Naive thymus-derived CD4-positive, alpha-beta T cell (primary cell): ENCODE measurements around the gene COTL1. TPM values are rescaled to one million over a fixed set of nuclear protein-coding genes. Genes with fewer than 3 reads are reported as not detected.
A peak's percentile ranks its signal among the peaks of the same experiment; 100 is the strongest.

Experiments
- ATAC-seq: fragments of 150-1000 bp; cut with Tn5 transposase; 2 replicates; pipeline ENCODE4 v1.10.0; 2021; ENCODE audit warnings: mild to moderate bottlenecking, moderate library complexity
- CTCF ChIA-PET: fragments of 350-600 bp; sonication (Branson Sonifier 250); formaldehyde crosslinking; loops from one replicate; lab custom pipeline; 2021; ENCODE audit warnings: antibody characterized with exemption; lab: Charles Lee
- POLR2A ChIA-PET: fragments of 350-600 bp; sonication (Branson Sonifier 250); formaldehyde crosslinking; loops from one replicate; lab custom pipeline; 2021; ENCODE audit warnings: antibody characterized with exemption, inconsistent platforms; lab: Charles Lee
- DNase-seq, 9 donors: peaks; one replicate each; pipeline versions ENCODE4 v3.0.0 to v3.0.0-alpha.2; 2020 to 2022; ENCODE audit warnings: mixed read lengths in 1 of 9
- H3K27ac ChIP-seq: one replicate; pipeline ENCODE4 v1.7.0; 2013; ENCODE audit warnings: mild to moderate bottlenecking, low read depth, low read length, moderate library complexity
- H3K27me3 ChIP-seq, 2 donors: one replicate each; pipeline ENCODE4 v1.7.0; 2013; ENCODE audit warnings: low read length in 2 of 2, mild to moderate bottlenecking in 2 of 2, moderate library complexity in 2 of 2; ENCODE audit not compliant: control insufficient read depth in 2 of 2, insufficient read depth in 2 of 2
- H3K36me3 ChIP-seq, 3 experiments: 1 replicate in 2 of 3; 2 replicates in 1 of 3; pipeline ENCODE4 v1.7.0; 2013; ENCODE audit warnings: low read length in 3 of 3, mild to moderate bottlenecking in 3 of 3, moderate library complexity in 1 of 3; ENCODE audit not compliant: insufficient read depth in 3 of 3, control insufficient read depth in 2 of 3
- H3K4me1 ChIP-seq, 2 donors: one replicate each; pipeline ENCODE4 v1.7.0; 2013; ENCODE audit warnings: low read length in 2 of 2, mild to moderate bottlenecking in 2 of 2, moderate library complexity in 1 of 2; ENCODE audit not compliant: control insufficient read depth in 2 of 2, insufficient read depth in 2 of 2
- H3K4me3 ChIP-seq: 2 replicates; pipeline ENCODE4 v1.7.0; 2013; ENCODE audit warnings: mild to moderate bottlenecking, low read length
- H3K9me3 ChIP-seq, 3 experiments: 1 replicate in 2 of 3; 2 replicates in 1 of 3; pipeline ENCODE4 v1.7.0; 2013; ENCODE audit warnings: low read length in 3 of 3; ENCODE audit not compliant: control insufficient read depth in 2 of 3
- H3K27ac Mint-ChIP-seq, 9 donors: one replicate each; pipeline ENCODE4 v1.8.0; 2020 to 2022; ENCODE audit warnings: mixed read lengths in 9 of 9, mild to moderate bottlenecking in 8 of 9, moderate library complexity in 5 of 9, inconsistent platforms in 2 of 9
- H3K27me3 Mint-ChIP-seq, 5 donors: one replicate each; pipeline ENCODE4 v1.8.0; 2021 to 2022; ENCODE audit warnings: mixed read lengths in 5 of 5, mild to moderate bottlenecking in 1 of 5
- H3K36me3 Mint-ChIP-seq, 5 donors: one replicate each; pipeline ENCODE4 v1.8.0; 2020 to 2022; ENCODE audit warnings: mixed read lengths in 5 of 5, mild to moderate bottlenecking in 3 of 5, inconsistent platforms in 1 of 5
- H3K4me1 Mint-ChIP-seq, 7 donors: one replicate each; pipeline ENCODE4 v1.8.0; 2020 to 2022; ENCODE audit warnings: mixed read lengths in 7 of 7, mild to moderate bottlenecking in 3 of 7, inconsistent platforms in 1 of 7
- H3K4me3 Mint-ChIP-seq, 10 donors: one replicate each; pipeline ENCODE4 v1.8.0; 2020 to 2022; ENCODE audit warnings: mild to moderate bottlenecking in 10 of 10, mixed read lengths in 10 of 10, moderate library complexity in 6 of 10, inconsistent platforms in 2 of 10
- H3K9me3 Mint-ChIP-seq, 11 donors: one replicate each; pipeline ENCODE4 v1.8.0; 2020 to 2022; ENCODE audit warnings: mixed read lengths in 11 of 11, mild to moderate bottlenecking in 4 of 11, inconsistent platforms in 1 of 11, moderate library complexity in 1 of 11
- intact Hi-C, 2 donors: fragments of 100-400 bp; cut with micrococcal nuclease; formaldehyde crosslinking; loops; one replicate each; pipeline ENCODE4 v1.15.1; 2023
- polyA plus RNA-seq, 2 donors: library from polyadenylated mRNA; unstranded; fragments of 300-500 nt; fragmentation: Illumina TruSeq; gene quantifications; one replicate each; pipeline ENCODE4 v1.2.3, GENCODE V29; 2021
- total RNA-seq, 6 experiments: library from RNA in 5 of 6; stranded (reverse) in 5 of 6; gene quantifications; 1 replicate in 5 of 6; 2 replicates in 1 of 6; pipeline ENCODE4 v1.2.3 and lab custom pipeline; 2021 to 2026

Gene COTL1
- total and polyA plus RNA-seq, 7 experiments from 2014 or later = 84.2 to 704 (median 268) TPM

DNA sequence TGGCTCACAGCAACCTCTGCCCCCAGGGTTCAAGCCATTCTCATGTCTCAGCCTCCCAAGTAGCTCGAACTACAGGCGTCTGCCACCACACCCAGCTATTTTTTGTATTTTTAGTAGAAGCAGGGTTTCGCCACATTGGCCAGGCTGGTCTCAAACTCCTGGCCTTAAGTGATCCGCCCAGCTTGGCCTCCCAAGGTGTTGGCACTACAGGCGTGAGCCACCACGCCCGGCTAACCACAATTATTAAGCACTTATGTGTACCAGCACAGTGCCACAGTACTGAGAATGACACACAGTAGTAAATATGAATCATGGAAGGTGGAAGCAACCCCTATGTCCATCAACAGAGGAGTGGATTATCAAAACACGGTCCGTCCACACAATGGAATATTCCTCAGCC is 49.8 kb downstream of the COTL1 start:
- H3K27ac Mint-ChIP-seq = peak overlapping the region; percentile 19 to 87 (median 57)
- intact Hi-C loops = no loop called here
- Histone ChIP-seq H3K9me3 (peaks cover 0 to 10% (median 7%) of the 10 kb centered on the region in 3 experiments), H3K36me3 (peaks cover 0 to 80% (median 23%) of the 10 kb centered on the region in 3 experiments), H3K4me1 (peaks cover 0 to 16% of the 10 kb centered on the region in 2 donors), H3K4me3 (no peak overlapping the region), H3K27ac (no peak overlapping the region), H3K27me3 (no peaks in the 10 kb centered on the region)
- no peak for DNase-seq
- peaks cover 0 to 19% (median 9%) of the 10 kb centered on the region in 11 donors for H3K9me3 Mint-ChIP-seq
- no peak for ATAC-seq
- ChIA-PET POLR2A (interaction anchor here (1.3 kb wide), 1 partner anchor 57 kb away, joined by 4 read pairs; no protein-coding TSS in a partner anchor), CTCF (interaction anchor here (0.7 kb wide), 1 partner anchor 47 kb away, joined by 3 read pairs; no protein-coding TSS in a partner anchor)
- H3K4me3 Mint-ChIP-seq = peak overlapping the region in 2 of 10 donors; percentile 10 to 34
- H3K36me3 Mint-ChIP-seq = peaks cover 13 to 79% (median 37%) of the 10 kb centered on the region in 5 donors
- H3K27me3 Mint-ChIP-seq = no peaks in the 10 kb centered on the region
- peaks cover 18 to 58% (median 25%) of the 10 kb centered on the region in 7 donors for H3K4me1 Mint-ChIP-seq

DNA sequence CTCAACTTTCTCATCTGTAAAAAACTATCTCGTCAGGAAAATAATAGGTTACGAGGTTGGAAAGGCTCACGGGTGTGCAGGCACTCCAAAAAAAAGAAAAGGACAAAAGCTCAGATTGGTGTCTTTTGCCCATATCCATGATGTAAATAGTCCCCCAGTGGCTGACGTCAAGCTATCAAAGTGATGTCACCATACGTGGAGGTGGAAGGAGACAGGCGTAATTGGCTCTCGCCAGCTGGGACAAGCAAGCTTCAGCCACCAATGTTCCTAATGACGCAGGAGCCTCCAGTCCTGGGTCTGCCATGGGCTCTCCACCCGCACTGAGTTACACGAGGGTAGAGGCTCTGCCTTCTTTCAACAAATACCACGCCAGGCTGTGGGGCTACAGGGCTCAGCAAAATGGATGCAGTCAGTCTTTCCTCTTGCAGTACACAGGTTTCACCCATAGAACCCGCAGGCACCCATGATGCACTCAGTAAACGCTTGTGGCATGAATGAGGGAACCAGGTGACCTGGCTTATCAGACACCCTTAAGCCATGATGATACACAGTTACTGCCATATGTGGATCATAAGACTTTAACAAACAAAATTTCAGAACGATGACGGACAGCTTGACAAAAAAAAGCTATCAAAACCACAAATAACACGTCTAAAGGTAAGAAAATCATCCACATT is 50.5 kb downstream of the COTL1 start:
- no peak for ATAC-seq
- intact Hi-C loops = no loop called here

DNA sequence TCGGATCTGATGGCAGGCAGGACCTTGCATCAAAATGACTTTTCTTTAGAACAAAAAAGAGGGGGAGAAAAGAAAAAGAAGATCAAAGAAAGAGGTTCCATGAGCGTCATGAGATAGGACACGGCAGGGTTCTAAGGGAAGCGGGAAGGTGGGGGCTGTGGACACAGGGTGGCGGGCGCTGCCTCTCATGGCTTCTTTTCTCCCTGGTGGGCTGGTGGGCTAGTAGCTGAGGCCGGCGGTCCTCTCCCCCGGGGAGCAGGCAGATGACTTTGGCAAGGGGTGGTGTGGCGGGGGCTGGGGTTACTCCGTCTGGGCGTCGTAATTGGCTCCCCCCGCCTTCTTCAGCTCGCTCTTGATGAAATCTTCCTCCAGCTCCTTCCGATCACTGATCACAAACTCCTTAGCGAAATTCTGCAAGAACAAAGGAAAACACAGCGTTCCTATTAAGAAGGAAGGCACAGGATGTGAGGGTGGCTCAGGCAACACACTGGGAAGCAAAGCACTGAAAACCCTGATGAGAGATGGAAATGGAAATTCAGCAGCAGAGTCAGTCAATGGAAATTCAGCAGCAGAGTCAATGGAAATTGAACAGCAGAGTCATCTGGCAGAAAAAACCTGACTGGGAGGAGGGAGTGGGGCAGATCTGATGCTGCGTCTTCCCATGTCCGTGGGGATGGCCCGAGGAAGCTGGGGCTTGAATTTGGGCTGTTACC is 51.2 kb downstream of the COTL1 start:
- no peak overlapping the region for H3K27ac ChIP-seq
- H3K4me3 Mint-ChIP-seq = no peak overlapping the region
- H3K27ac Mint-ChIP-seq = peak overlapping the region in 5 of 9 donors; percentile 39 to 81 (median 59)
- POLR2A ChIA-PET = interaction anchor here (1.9 kb wide), 1 partner anchor 13 kb away, joined by 7 read pairs; no protein-coding TSS in a partner anchor
- no peak for ATAC-seq
- H3K36me3 Mint-ChIP-seq = peaks cover 13 to 70% (median 35%) of the 10 kb centered on the region in 5 donors
- intact Hi-C loops = no loop called here
- H3K9me3 ChIP-seq = peaks cover 0 to 10% (median 7%) of the 10 kb centered on the region in 3 experiments
- DNase-seq = no peak
- no peak overlapping the region for H3K4me3 ChIP-seq
- no peaks in the 10 kb centered on the region for H3K27me3 Mint-ChIP-seq
- H3K4me1 ChIP-seq = peaks cover 0 to 6% of the 10 kb centered on the region in 2 donors
- peaks cover 0 to 19% (median 9%) of the 10 kb centered on the region in 11 donors for H3K9me3 Mint-ChIP-seq
- H3K4me1 Mint-ChIP-seq = peaks cover 12 to 49% (median 25%) of the 10 kb centered on the region in 7 donors
- CTCF ChIA-PET = no interaction called here
- H3K36me3 ChIP-seq = peaks cover 0 to 69% (median 23%) of the 10 kb centered on the region in 3 experiments
- H3K27me3 ChIP-seq = no peaks in the 10 kb centered on the region

More for the DNA sequence above, 50.5 kb downstream of the COTL1 start:
- Mint-ChIP-seq H3K27me3 (no peaks in the 10 kb centered on the region), H3K36me3 (peaks cover 13 to 77% (median 37%) of the 10 kb centered on the region in 5 donors), H3K9me3 (peaks cover 0 to 19% (median 9%) of the 10 kb centered on the region in 11 donors), H3K27ac (peak overlapping the region in 6 of 9 donors; percentile 39 to 80 (median 60)), H3K4me3 (no peak overlapping the region), H3K4me1 (peaks cover 16 to 55% (median 25%) of the 10 kb centered on the region in 7 donors)
- Histone ChIP-seq H3K36me3 (peaks cover 0 to 75% (median 23%) of the 10 kb centered on the region in 3 experiments), H3K27ac (no peak overlapping the region), H3K27me3 (no peaks in the 10 kb centered on the region), H3K4me1 (peaks cover 0 to 12% of the 10 kb centered on the region in 2 donors), H3K9me3 (peaks cover 0 to 10% (median 7%) of the 10 kb centered on the region in 3 experiments), H3K4me3 (no peak overlapping the region)
- no peak for DNase-seq
- ChIA-PET POLR2A (no interaction called here), CTCF (interaction anchor here (0.7 kb wide), 1 partner anchor 48 kb away, joined by 3 read pairs; no protein-coding TSS in a partner anchor)

DNA sequence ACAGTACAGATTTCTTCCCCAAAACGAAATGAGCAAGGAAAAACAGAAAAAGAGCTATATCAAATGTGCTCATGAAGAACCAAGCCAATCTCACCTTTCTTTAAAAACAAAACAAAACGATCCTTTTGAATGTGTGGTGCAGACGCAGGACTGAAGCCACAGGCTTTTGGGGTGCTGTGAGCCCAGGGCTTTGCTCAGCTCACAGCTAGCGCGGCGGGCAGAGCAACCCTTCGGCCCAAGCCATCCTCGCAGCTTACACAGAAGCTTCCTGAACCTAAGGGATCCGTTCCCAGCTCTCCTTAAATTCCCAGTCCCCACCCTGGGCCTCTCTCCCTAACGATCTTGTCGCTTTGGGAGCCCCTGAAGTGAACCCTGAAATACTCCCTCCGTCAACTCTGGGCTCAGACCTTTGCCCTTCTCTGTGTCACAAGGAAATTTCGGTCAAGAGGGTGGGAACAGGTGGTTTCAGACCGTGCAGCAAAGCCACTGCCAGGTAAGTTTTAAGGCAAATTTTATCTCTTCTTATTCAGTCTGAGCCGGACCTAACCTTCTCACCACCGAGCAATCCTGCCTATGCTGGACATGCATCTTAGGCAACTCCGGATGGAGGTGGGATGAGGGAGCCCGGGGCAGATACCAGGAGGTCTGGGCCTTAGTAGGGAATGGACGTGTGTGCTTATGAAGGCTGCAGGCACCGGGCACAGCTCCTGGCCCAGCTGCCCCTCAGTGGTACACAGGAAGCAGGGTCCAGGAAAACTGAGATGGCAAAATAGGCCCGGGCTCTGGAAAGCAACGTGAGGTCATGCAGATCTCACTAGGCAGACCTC is 52.0 kb downstream of the COTL1 start:
- no peaks in the 10 kb centered on the region for H3K27me3 ChIP-seq
- H3K27ac ChIP-seq = no peak overlapping the region
- peaks cover 8 to 46% (median 24%) of the 10 kb centered on the region in 7 donors for H3K4me1 Mint-ChIP-seq
- H3K9me3 Mint-ChIP-seq = peaks cover 0 to 14% (median 6%) of the 10 kb centered on the region in 11 donors
- intact Hi-C loops = no loop called here
- DNase-seq (no peak), ATAC-seq (no peak)
- H3K36me3 Mint-ChIP-seq = peaks cover 10 to 61% (median 33%) of the 10 kb centered on the region in 5 donors
- peak overlapping the region in 3 of 9 donors; percentile 53 to 65 (median 54) for H3K27ac Mint-ChIP-seq
- peaks cover 0 to 8% (median 7%) of the 10 kb centered on the region in 3 experiments for H3K9me3 ChIP-seq
- ChIA-PET CTCF (interaction anchor here (0.5 to 1.2 kb wide), 3 partner anchors 45 to 387 kb away, joined by 3 to 4 read pairs (median 3); no protein-coding TSS in a partner anchor), POLR2A (interaction anchor here (0.9 to 1.9 kb wide), 4 partner anchors 12 to 55 kb away, joined by 3 to 7 read pairs (median 4); partner anchors contain the start of gene COTL1)
- no peak overlapping the region for H3K4me3 ChIP-seq
- H3K27me3 Mint-ChIP-seq = no peaks in the 10 kb centered on the region
- no peak overlapping the region for H3K4me3 Mint-ChIP-seq
- peaks cover 0 to 6% of the 10 kb centered on the region in 2 donors for H3K4me1 ChIP-seq
- peaks cover 0 to 62% (median 20%) of the 10 kb centered on the region in 3 experiments for H3K36me3 ChIP-seq

DNA sequence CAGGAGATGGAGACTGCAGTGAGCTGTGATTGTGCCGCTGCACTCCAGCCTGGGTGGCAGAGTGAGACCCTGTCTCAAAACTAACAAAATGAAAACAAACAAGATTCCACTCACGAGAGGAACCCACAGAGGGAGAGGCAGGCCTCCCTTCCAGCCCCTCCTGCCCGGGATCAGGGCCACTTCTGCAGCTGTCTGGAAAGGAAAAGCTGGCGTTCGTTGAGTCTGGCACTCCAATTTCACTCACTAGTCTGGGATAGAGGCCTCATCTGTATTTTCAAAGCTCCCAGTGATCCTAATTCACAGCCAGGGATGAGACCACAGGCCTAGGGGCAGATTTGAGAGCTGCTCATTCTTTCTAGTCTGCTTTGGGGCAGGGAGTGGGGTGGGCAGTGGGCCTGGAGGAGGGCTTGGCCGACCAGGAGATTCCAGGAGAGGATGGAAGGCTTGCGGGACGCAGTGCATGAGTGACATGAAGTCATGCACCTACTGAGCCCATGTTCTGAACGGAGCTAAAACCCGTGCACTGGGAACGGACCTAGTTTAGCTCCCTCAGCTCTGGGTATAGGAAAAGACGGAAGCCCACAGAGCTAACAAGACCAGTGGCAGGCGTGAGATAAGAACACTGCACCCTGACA is 54.0 kb downstream of the COTL1 start:
- Histone ChIP-seq H3K9me3 (no peaks in the 10 kb centered on the region), H3K4me3 (no peak overlapping the region), H3K36me3 (peaks cover 0 to 50% (median 19%) of the 10 kb centered on the region in 3 experiments), H3K4me1 (peaks cover 0 to 6% of the 10 kb centered on the region in 2 donors), H3K27ac (no peak overlapping the region), H3K27me3 (no peaks in the 10 kb centered on the region)
- Mint-ChIP-seq H3K27ac (peak overlapping the region in 2 of 9 donors; percentile 32 to 51), H3K36me3 (peaks cover 10 to 46% (median 16%) of the 10 kb centered on the region in 5 donors), H3K9me3 (peaks cover 0 to 1% (median 0%) of the 10 kb centered on the region in 11 donors), H3K4me1 (peaks cover 5 to 37% (median 13%) of the 10 kb centered on the region in 7 donors), H3K27me3 (no peaks in the 10 kb centered on the region), H3K4me3 (no peak overlapping the region)
- POLR2A ChIA-PET = interaction anchor here (0.9 to 1.5 kb wide), 4 partner anchors 12 to 54 kb away, joined by 3 to 4 read pairs (median 3); partner anchors contain the start of gene COTL1
- DNase-seq (no peak), ATAC-seq (no peak)
- intact Hi-C loops = no loop called here
- CTCF ChIA-PET = no interaction called here
